SK-N-SH treated with all-trans-retinoic acid at 6 μM for 48 hours (cell line): ENCODE measurements around the gene C15orf39.

ENCODE experiments used
- ATAC-seq: fragments of 200-7000 bp; cut with Tn5 transposase; 3 replicates; pipeline ENCODE4 v1.9.1; 2020; ENCODE audit warnings: mild to moderate bottlenecking, moderate library complexity
- ARNTL ChIP-seq: fragments of 450-650 bp; formaldehyde crosslinking; IDR thresholded peaks from 2 replicates; pipeline ENCODE4 v1.5.0; 2020; ENCODE audit warnings: low read depth, mild to moderate bottlenecking, moderate library complexity, borderline replicate concordance
- BACH2 ChIP-seq: fragments of 250-450 bp; sonication (Bioruptor Pico); IDR thresholded peaks from 2 replicates; pipeline ENCODE4 v1.9.0; 2021; ENCODE audit warnings: mild to moderate bottlenecking, borderline replicate concordance
- CREB5 ChIP-seq: fragments of 250-450 bp; sonication (Bioruptor Pico); IDR thresholded peaks from 2 replicates; pipeline ENCODE4 v1.5.1; 2020; ENCODE audit warnings: low read depth, mild to moderate bottlenecking, moderate library complexity
- CSDC2 ChIP-seq: fragments of 250-450 bp; sonication (Bioruptor Pico); IDR thresholded peaks from 2 replicates; pipeline ENCODE4 v1.5.0; 2020; ENCODE audit warnings: mild to moderate bottlenecking, moderate library complexity
- CSRNP3 ChIP-seq: fragments of 250-450 bp; sonication (Bioruptor Pico); IDR thresholded peaks from 2 replicates; pipeline ENCODE4 v1.5.1; 2021; ENCODE audit warnings: mild to moderate bottlenecking, moderate library complexity
- ESRRG ChIP-seq: fragments of 250-450 bp; sonication (Bioruptor Pico); IDR thresholded peaks from 2 replicates; pipeline ENCODE4 v1.6.1; 2021; ENCODE audit warnings: mild to moderate bottlenecking
- ISL1 ChIP-seq: fragments of 250-450 bp; sonication (Bioruptor Pico); IDR thresholded peaks from 2 replicates; pipeline ENCODE4 v2.1.2; 2022; ENCODE audit warnings: mild to moderate bottlenecking, moderate library complexity
- PATZ1 ChIP-seq: fragments of 250-450 bp; sonication (Bioruptor Pico); IDR thresholded peaks from 2 replicates; pipeline ENCODE4 v1.8.0; 2020; ENCODE audit warnings: mild to moderate bottlenecking, moderate library complexity, borderline replicate concordance
- POU6F1 ChIP-seq: fragments of 250-450 bp; sonication (Bioruptor Pico); IDR thresholded peaks from 2 replicates; pipeline ENCODE4 v1.8.0; 2021; ENCODE audit warnings: low read depth, mild to moderate bottlenecking, moderate library complexity, borderline replicate concordance
- RARB ChIP-seq: fragments of 250-450 bp; sonication (Bioruptor Pico); IDR thresholded peaks from 2 replicates; pipeline ENCODE4 v1.8.0; 2021; ENCODE audit warnings: mild to moderate bottlenecking, moderate library complexity
- SNAI2 ChIP-seq: fragments of 250-450 bp; sonication (Bioruptor Pico); IDR thresholded peaks from 2 replicates; pipeline ENCODE4 v1.5.0; 2020; ENCODE audit warnings: mild to moderate bottlenecking, moderate library complexity
- TOX ChIP-seq: fragments of 250-450 bp; sonication (Bioruptor Pico); IDR thresholded peaks from 2 replicates; pipeline ENCODE4 v1.8.0; 2021; ENCODE audit warnings: mild to moderate bottlenecking, moderate library complexity, borderline replicate concordance
- TSHZ2 ChIP-seq: fragments of 250-450 bp; sonication (Bioruptor Pico); IDR thresholded peaks from 2 replicates; pipeline ENCODE4 v1.5.0; 2020; ENCODE audit warnings: mild to moderate bottlenecking, moderate library complexity
- ZC3H10 ChIP-seq: fragments of 250-450 bp; sonication (Bioruptor Pico); IDR thresholded peaks from 2 replicates; pipeline ENCODE4 v1.5.1; 2021; ENCODE audit warnings: mild to moderate bottlenecking, moderate library complexity
- ZFP3 ChIP-seq: fragments of 250-450 bp; sonication (Bioruptor Pico); IDR thresholded peaks from 2 replicates; pipeline ENCODE4 v1.5.0; 2020; ENCODE audit warnings: mild to moderate bottlenecking, moderate library complexity
- ZFP30 ChIP-seq: fragments of 450-650 bp; formaldehyde crosslinking; IDR thresholded peaks from 2 replicates; pipeline ENCODE4 v1.5.0; 2022; ENCODE audit warnings: mild to moderate bottlenecking, moderate library complexity
- ZNF565 ChIP-seq: fragments of 450-650 bp; formaldehyde crosslinking; conservative IDR thresholded peaks from 2 replicates; pipeline ENCODE4 v1.5.0; 2020; ENCODE audit warnings: low read depth, mild to moderate bottlenecking, moderate library complexity
- ZNF70 ChIP-seq: fragments of 450-650 bp; formaldehyde crosslinking; IDR thresholded peaks from 2 replicates; pipeline ENCODE4 v1.5.0; 2020; ENCODE audit warnings: mild to moderate bottlenecking, moderate library complexity
- ZNF8 ChIP-seq: fragments of 450-650 bp; formaldehyde crosslinking; IDR thresholded peaks from 2 replicates; pipeline ENCODE4 v1.5.0; 2020; ENCODE audit warnings: mild to moderate bottlenecking, moderate library complexity

C15orf39 gene

GRCh38 chr15:75191235-75191634 lies 10.4 kb upstream of the C15orf39 start (continued):
- TF ChIP-seq TSHZ2 (CRISPR knock-in tag) = no peak

- no peak for ATAC-seq
- TF ChIP-seq CSRNP3 (CRISPR knock-in tag) (no peak), BACH2 (no peak), CREB5 (CRISPR knock-in tag) (no peak), ISL1 (no peak), ZNF565 (CRISPR knock-in tag) (no peak), TOX (CRISPR knock-in tag) (no peak), ZC3H10 (CRISPR knock-in tag) (no peak), SNAI2 (no peak), CSDC2 (CRISPR knock-in tag) (no peak), ZFP30 (no peak), TSHZ2 (CRISPR knock-in tag) (no peak), ESRRG (CRISPR knock-in tag) (no peak), ZNF8 (CRISPR knock-in tag) (no peak), PATZ1 (CRISPR knock-in tag) (no peak)
Measured at GRCh38 chr15:75192307-75192706, 9.4 kb upstream of the C15orf39 start.

GRCh38 chr15:75193272-75193671 lies 8.4 kb upstream of the C15orf39 start:
- ATAC-seq = no peak
- TF ChIP-seq BACH2 = no peak
- no peak for TF ChIP-seq ZNF70 (CRISPR knock-in tag)
- TF ChIP-seq ESRRG (CRISPR knock-in tag) = no peak
- TF ChIP-seq ZFP3 = no peak
- TF ChIP-seq SNAI2 = no peak
- TF ChIP-seq ARNTL (CRISPR knock-in tag) = no peak
- no peak for TF ChIP-seq ZC3H10 (CRISPR knock-in tag)
- no peak for TF ChIP-seq CSDC2 (CRISPR knock-in tag)
- no peak for TF ChIP-seq ZNF8 (CRISPR knock-in tag)
- TF ChIP-seq CSRNP3 (CRISPR knock-in tag) = no peak
- TF ChIP-seq TOX (CRISPR knock-in tag) = no peak
- TF ChIP-seq POU6F1 = no peak
- no peak for TF ChIP-seq RARB (CRISPR knock-in tag)
